Measurements from ENCODE around the gene FADS3. TPM values are rescaled to one million over a fixed set of nuclear protein-coding genes. Genes with fewer than 3 reads are reported as not detected.

FADS3 gene
- total and polyA plus RNA-seq, 2 donors (not counting 1 experiment from before 2014, with no cell fraction given): 79.9 to 224 TPM

- no peak overlapping the region for H2AFZ ChIP-seq (ENCODE audit: low read length)
- H3K27me3 ChIP-seq (ENCODE audit: control insufficient read depth, insufficient read depth, low read length): no peaks in the 10 kb centered on the region
- H3K4me2 ChIP-seq (ENCODE audit: extremely low read depth, insufficient read depth, low read length): no peak overlapping the region
- no peaks in the 10 kb centered on the region for H3K9me3 ChIP-seq (ENCODE audit: control insufficient read depth, insufficient read depth, low read depth, low read length)
- peaks cover 6% of the 10 kb centered on the region for H3K36me3 ChIP-seq (ENCODE audit: control insufficient read depth, insufficient read depth, low read length)
- DNase-seq (ENCODE audit: low read depth in 2 of 2): no peak
- H3K27ac ChIP-seq (ENCODE audit: insufficient read depth, low read length): no peak overlapping the region
- H3K9ac ChIP-seq (ENCODE audit: insufficient read depth, low read length): no peak overlapping the region
- TF ChIP-seq EZH2 (IDR thresholded peaks at IDR 0.05; ENCODE audit: low read length, missing control alignments): no peak
- no peak for TF ChIP-seq CTCF (conservative IDR thresholded peaks at IDR 0.05 in 1 of 2, IDR thresholded peaks at IDR 0.05 in 1 of 2; ENCODE audit: low read depth in 1 of 2, low read length in 2 of 2)
- H3K79me2 ChIP-seq (ENCODE audit: control insufficient read depth, insufficient read depth, low read length): no peaks in the 10 kb centered on the region
- H4K20me1 ChIP-seq (ENCODE audit: control insufficient read depth, extremely low read depth, insufficient read depth, low read length): no peaks in the 10 kb centered on the region
- H3K4me1 ChIP-seq (ENCODE audit: control insufficient read depth, extremely low read depth, insufficient read depth, low read length): peaks cover 5% of the 10 kb centered on the region
- no peak overlapping the region for H3K4me3 ChIP-seq (replicated peaks in 1 of 4; ENCODE audit: control extremely low read depth in 1 of 4, insufficient read depth in 1 of 4, low read depth in 3 of 4, low read length in 4 of 4)
Measured at GRCh38 chr11:61874377-61874809, 17.0 kb downstream of the FADS3 start.

- H3K27me3 ChIP-seq (ENCODE audit: control insufficient read depth, insufficient read depth, low read length): no peaks in the 10 kb centered on the region
- H4K20me1 ChIP-seq (ENCODE audit: control insufficient read depth, extremely low read depth, insufficient read depth, low read length): no peaks in the 10 kb centered on the region
- no peak for TF ChIP-seq CTCF (conservative IDR thresholded peaks at IDR 0.05 in 1 of 2, IDR thresholded peaks at IDR 0.05 in 1 of 2; ENCODE audit: low read depth in 1 of 2, low read length in 2 of 2)
- no peak for TF ChIP-seq EZH2 (IDR thresholded peaks at IDR 0.05; ENCODE audit: low read length, missing control alignments)
- H3K36me3 ChIP-seq (ENCODE audit: control insufficient read depth, insufficient read depth, low read length): peaks cover 5% of the 10 kb centered on the region
- H3K4me1 ChIP-seq (ENCODE audit: control insufficient read depth, extremely low read depth, insufficient read depth, low read length): peaks cover 5% of the 10 kb centered on the region
- DNase-seq (ENCODE audit: low read depth in 2 of 2): no peak
- no peak overlapping the region for H3K27ac ChIP-seq (ENCODE audit: insufficient read depth, low read length)
- no peaks in the 10 kb centered on the region for H3K9me3 ChIP-seq (ENCODE audit: control insufficient read depth, insufficient read depth, low read depth, low read length)
- no peak overlapping the region for H2AFZ ChIP-seq (ENCODE audit: low read length)
- H3K9ac ChIP-seq (ENCODE audit: insufficient read depth, low read length): no peak overlapping the region
- no peaks in the 10 kb centered on the region for H3K79me2 ChIP-seq (ENCODE audit: control insufficient read depth, insufficient read depth, low read length)
- no peak overlapping the region for H3K4me2 ChIP-seq (ENCODE audit: extremely low read depth, insufficient read depth, low read length)
- no peak overlapping the region for H3K4me3 ChIP-seq (replicated peaks in 1 of 4; ENCODE audit: control extremely low read depth in 1 of 4, insufficient read depth in 1 of 4, low read depth in 3 of 4, low read length in 4 of 4)
Measured at GRCh38 chr11:61873588-61874376, 17.6 kb downstream of the FADS3 start.

GRCh38 chr11:61872935-61873565 lies 18.3 kb downstream of the FADS3 start:
- H2AFZ ChIP-seq (ENCODE audit: low read length): no peak overlapping the region
- H3K4me1 ChIP-seq (ENCODE audit: control insufficient read depth, extremely low read depth, insufficient read depth, low read length): peaks cover 5% of the 10 kb centered on the region
- H3K79me2 ChIP-seq (ENCODE audit: control insufficient read depth, insufficient read depth, low read length): no peaks in the 10 kb centered on the region
- no peaks in the 10 kb centered on the region for H4K20me1 ChIP-seq (ENCODE audit: control insufficient read depth, extremely low read depth, insufficient read depth, low read length)
- no peak overlapping the region for H3K9ac ChIP-seq (ENCODE audit: insufficient read depth, low read length)
- no peaks in the 10 kb centered on the region for H3K9me3 ChIP-seq (ENCODE audit: control insufficient read depth, insufficient read depth, low read depth, low read length)
- TF ChIP-seq EZH2 (IDR thresholded peaks at IDR 0.05; ENCODE audit: low read length, missing control alignments): no peak
- no peak for TF ChIP-seq CTCF (conservative IDR thresholded peaks at IDR 0.05 in 1 of 2, IDR thresholded peaks at IDR 0.05 in 1 of 2; ENCODE audit: low read depth in 1 of 2, low read length in 2 of 2)
- H3K27ac ChIP-seq (ENCODE audit: insufficient read depth, low read length): no peak overlapping the region
- no peak for DNase-seq (ENCODE audit: low read depth in 2 of 2)
- H3K4me3 ChIP-seq (replicated peaks in 1 of 4; ENCODE audit: control extremely low read depth in 1 of 4, insufficient read depth in 1 of 4, low read depth in 3 of 4, low read length in 4 of 4): no peak overlapping the region
- peaks cover 3% of the 10 kb centered on the region for H3K36me3 ChIP-seq (ENCODE audit: control insufficient read depth, insufficient read depth, low read length)
- no peak overlapping the region for H3K4me2 ChIP-seq (ENCODE audit: extremely low read depth, insufficient read depth, low read length)
- no peaks in the 10 kb centered on the region for H3K27me3 ChIP-seq (ENCODE audit: control insufficient read depth, insufficient read depth, low read length)

Measured in fibroblast of lung (primary cell).